Ishikawa (cell line): Measurements from ENCODE around the gene CASD1.

Experiments used
- CEBPB ChIP-seq: IDR thresholded peaks from 2 replicates; pipeline ENCODE4 v1.6.1; 2012
- CREB1 ChIP-seq: IDR thresholded peaks from 2 replicates; pipeline ENCODE4 v1.6.1; 2012; ENCODE audit warnings: low read depth
- EGR1 ChIP-seq: IDR thresholded peaks from 2 replicates; pipeline ENCODE4 v1.6.1; 2012
- EP300 ChIP-seq: IDR thresholded peaks from 2 replicates; pipeline ENCODE4 v1.6.1; 2012; ENCODE audit warnings: borderline replicate concordance
- FOXM1 ChIP-seq: IDR thresholded peaks from 2 replicates; pipeline ENCODE4 v1.6.1; 2012; ENCODE audit warnings: low read depth, borderline replicate concordance
- NFIC ChIP-seq: IDR thresholded peaks from 2 replicates; pipeline ENCODE4 v1.6.1; 2012
- RAD21 ChIP-seq: IDR thresholded peaks from 2 replicates; pipeline ENCODE4 v1.6.1; 2012; ENCODE audit warnings: low read depth
- TAF1 ChIP-seq: IDR thresholded peaks from 2 replicates; pipeline ENCODE4 v1.6.1; 2012; ENCODE audit warnings: low read depth, mild to moderate bottlenecking
- TCF12 ChIP-seq: IDR thresholded peaks from 2 replicates; pipeline ENCODE4 v1.6.1; 2012; ENCODE audit warnings: low read depth
- TEAD4 ChIP-seq: IDR thresholded peaks from 2 replicates; pipeline ENCODE4 v1.6.1; 2012
- YY1 ChIP-seq: IDR thresholded peaks from 2 replicates; pipeline ENCODE4 v1.6.1; 2012; ENCODE audit warnings: low read depth
- ZBTB7A ChIP-seq: IDR thresholded peaks from 2 replicates; pipeline ENCODE4 v1.6.1; 2012; ENCODE audit warnings: low read depth
- TF ChIP-seq, protein P1 (sequence below): IDR thresholded peaks from 2 replicates; pipeline ENCODE4 v1.6.1; 2012
- TF ChIP-seq, protein P2 (sequence below): IDR thresholded peaks from 2 replicates; pipeline ENCODE4 v1.6.1; 2012; ENCODE audit warnings: low read depth, mild to moderate bottlenecking
- TF ChIP-seq, protein P3 (sequence below): IDR thresholded peaks from 2 replicates; pipeline ENCODE4 v1.6.1; 2012

Gene CASD1

DNA sequence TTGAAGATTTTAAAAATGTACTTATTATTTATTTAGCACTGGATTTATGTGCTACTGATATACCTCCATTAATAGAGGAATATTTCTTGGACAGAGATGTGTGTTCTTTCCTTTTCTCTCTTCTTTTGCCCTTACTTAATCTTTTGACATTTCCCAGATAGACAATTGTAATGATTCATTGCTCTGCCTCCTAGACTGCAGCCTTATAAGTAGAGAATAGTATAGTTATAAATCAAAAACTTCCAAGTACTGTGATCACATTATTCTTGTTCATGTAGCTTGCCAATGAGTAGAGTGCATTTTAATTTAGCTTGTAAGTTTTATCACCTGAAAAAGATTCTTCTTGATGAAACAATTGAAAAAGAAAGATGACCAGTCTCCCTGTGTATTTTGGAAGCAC, 47.6 kb downstream of the CASD1 start:
- TF ChIP-seq ZBTB7A (no peak), TCF12 (no peak), CEBPB (no peak), CREB1 (no peak), YY1 (no peak), TAF1 (no peak), EGR1 (no peak), TEAD4 (no peak), RAD21 (no peak), FOXM1 (no peak), NFIC (no peak), EP300 (no peak)
- TF ChIP-seq, protein P1, sequence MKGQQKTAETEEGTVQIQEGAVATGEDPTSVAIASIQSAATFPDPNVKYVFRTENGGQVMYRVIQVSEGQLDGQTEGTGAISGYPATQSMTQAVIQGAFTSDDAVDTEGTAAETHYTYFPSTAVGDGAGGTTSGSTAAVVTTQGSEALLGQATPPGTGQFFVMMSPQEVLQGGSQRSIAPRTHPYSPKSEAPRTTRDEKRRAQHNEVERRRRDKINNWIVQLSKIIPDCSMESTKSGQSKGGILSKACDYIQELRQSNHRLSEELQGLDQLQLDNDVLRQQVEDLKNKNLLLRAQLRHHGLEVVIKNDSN: no peak
- TF ChIP-seq, protein P2, sequence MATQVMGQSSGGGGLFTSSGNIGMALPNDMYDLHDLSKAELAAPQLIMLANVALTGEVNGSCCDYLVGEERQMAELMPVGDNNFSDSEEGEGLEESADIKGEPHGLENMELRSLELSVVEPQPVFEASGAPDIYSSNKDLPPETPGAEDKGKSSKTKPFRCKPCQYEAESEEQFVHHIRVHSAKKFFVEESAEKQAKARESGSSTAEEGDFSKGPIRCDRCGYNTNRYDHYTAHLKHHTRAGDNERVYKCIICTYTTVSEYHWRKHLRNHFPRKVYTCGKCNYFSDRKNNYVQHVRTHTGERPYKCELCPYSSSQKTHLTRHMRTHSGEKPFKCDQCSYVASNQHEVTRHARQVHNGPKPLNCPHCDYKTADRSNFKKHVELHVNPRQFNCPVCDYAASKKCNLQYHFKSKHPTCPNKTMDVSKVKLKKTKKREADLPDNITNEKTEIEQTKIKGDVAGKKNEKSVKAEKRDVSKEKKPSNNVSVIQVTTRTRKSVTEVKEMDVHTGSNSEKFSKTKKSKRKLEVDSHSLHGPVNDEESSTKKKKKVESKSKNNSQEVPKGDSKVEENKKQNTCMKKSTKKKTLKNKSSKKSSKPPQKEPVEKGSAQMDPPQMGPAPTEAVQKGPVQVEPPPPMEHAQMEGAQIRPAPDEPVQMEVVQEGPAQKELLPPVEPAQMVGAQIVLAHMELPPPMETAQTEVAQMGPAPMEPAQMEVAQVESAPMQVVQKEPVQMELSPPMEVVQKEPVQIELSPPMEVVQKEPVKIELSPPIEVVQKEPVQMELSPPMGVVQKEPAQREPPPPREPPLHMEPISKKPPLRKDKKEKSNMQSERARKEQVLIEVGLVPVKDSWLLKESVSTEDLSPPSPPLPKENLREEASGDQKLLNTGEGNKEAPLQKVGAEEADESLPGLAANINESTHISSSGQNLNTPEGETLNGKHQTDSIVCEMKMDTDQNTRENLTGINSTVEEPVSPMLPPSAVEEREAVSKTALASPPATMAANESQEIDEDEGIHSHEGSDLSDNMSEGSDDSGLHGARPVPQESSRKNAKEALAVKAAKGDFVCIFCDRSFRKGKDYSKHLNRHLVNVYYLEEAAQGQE: no peak
- TF ChIP-seq, protein P3, sequence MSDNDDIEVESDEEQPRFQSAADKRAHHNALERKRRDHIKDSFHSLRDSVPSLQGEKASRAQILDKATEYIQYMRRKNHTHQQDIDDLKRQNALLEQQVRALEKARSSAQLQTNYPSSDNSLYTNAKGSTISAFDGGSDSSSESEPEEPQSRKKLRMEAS: no peak

DNA sequence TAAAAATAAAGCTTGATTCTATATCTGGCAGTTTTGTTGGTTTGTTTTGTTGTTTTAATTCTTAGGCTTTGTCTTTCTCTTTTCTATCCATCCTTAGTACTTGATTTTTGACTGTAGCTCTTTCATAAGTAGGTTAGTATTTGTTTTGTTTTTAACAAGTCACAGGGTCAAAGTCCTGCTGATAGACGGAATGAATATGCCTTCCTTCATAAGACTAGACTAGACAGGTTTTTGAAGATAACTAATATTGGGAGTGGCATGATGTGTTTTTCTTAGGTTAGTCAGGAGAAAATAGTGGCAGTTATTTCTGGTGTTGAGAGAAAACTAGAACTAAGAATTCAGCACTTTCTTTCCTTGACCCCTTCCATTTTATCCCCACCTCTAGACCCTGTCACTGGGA, 50.4 kb downstream of the CASD1 start:
- TF ChIP-seq, protein P3: no peak
- no peak for TF ChIP-seq EGR1

DNA sequence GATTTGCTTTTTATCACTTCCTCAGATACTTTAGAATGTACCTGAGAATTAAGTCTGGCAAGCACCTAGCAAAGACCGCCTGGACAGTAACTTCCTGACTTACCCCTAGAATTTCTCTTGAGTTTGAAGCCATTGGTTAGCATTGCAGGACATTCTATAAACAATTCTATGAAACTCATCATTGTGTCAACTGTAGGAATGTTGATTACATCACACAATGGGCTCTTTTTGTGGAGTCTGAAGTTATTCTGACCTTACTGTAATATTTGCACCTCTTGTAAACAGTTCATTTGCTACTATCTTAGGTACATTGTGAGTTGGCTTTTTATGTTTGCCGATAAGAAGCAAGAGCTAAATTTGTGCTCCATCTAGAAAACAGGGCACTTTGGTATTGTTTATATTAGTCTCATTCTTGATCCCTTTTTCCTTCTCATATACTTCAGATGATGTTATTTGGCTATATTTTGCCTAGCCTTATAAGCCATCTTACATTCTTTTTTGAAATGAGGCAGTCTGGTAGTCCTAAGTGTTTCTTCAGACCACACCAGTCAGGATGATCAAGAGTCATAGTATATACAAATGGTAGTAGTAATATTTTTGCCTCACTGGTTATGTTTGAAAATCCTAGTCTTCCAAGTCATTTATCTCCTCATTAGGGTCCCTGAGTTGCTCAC, 52.4 kb downstream of the CASD1 start:
- no peak for TF ChIP-seq RAD21
- TF ChIP-seq YY1: no peak
- no peak for TF ChIP-seq CEBPB
- TF ChIP-seq NFIC: no peak
- TF ChIP-seq FOXM1: no peak
- no peak for TF ChIP-seq EP300
- TF ChIP-seq TAF1: no peak
- TF ChIP-seq EGR1: no peak
- TF ChIP-seq, protein P2: no peak
- TF ChIP-seq, protein P3: no peak
- no peak for TF ChIP-seq TEAD4
- TF ChIP-seq CREB1: no peak

DNA sequence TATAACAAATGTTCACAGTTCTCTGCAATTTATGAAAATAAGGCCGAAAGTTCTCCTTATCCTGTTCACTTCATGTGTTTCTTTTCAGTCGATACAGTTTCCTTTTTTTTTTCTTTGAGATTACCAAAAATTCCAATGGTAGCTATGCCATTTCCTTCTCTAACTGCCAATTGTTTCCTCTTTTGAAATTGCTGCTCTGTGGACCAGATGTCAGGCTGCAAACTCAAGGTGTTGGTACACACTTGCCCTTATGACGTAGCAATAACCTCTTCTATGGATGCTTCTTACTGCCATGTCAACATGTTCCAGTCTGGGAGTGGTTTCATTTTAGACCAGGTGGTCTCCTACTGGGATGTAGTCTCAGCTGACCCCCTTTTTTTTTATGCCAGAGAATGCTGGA, 52.9 kb downstream of the CASD1 start:
- TF ChIP-seq CREB1 (no peak), CEBPB (no peak), EGR1 (no peak), YY1 (no peak), ZBTB7A (no peak), FOXM1 (no peak), RAD21 (no peak), NFIC (no peak)
- TF ChIP-seq, protein P2: no peak

DNA sequence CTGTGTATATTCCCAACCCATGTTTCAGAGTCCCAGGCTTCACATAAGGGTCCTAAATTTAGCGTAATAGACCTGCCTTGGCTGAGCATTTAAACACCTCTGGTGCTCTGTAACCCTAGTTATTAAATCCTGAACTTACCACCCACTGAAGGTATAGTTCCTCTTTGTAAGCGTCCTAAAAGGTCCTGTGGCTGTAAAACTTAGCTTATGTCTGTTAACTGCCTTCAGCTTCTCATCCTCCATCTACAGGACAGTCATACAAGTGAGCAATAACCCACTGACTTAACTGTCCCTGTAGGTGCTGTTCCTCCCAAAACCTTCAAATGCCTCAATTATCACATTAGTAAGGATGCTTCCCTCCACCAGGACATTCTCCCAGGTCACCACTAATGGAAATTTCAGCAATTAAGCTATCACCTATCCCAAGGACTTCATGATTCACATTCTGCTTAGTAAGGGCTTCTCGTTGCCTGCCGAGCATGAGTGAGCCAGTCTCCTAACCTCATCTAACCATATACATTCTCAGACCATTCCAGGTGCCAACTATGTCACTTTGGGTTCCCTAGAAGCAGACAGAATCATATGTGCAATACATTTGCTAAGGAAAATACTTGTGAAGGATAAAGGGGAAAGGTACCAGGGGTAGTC, 55.8 kb downstream of the CASD1 start:
- TF ChIP-seq TEAD4 (no peak), TAF1 (no peak), TCF12 (no peak), ZBTB7A (no peak), NFIC (no peak), CEBPB (no peak), FOXM1 (no peak), EGR1 (no peak)
- TF ChIP-seq, protein P3: no peak
